HepG2 (cell line): Measurements from ENCODE around the gene HSP90AA1. TPM values are rescaled to one million over a fixed set of nuclear protein-coding genes. Genes with fewer than 3 reads are reported as not detected.

Source experiments
- CEBPB ChIP-seq: IDR thresholded peaks from 2 replicates; pipeline ENCODE4 v1.6.1; 2011; ENCODE audit warnings: low read depth, low read length, improper control_type of control experiment, borderline replicate concordance
- CENPT ChIP-seq: sonication (generic); formaldehyde crosslinking; IDR thresholded peaks from 2 replicates; pipeline ENCODE4 v1.8.0; 2022; ENCODE audit warnings: low read depth, mild to moderate bottlenecking, moderate library complexity, missing genetic modification reagents
- EHMT2 ChIP-seq: fragments of 200-600 bp; sonication (generic); IDR thresholded peaks from 2 replicates; pipeline ENCODE4 v1.7.0; 2017; ENCODE audit warnings: antibody characterized with exemption, low read depth, low read length, borderline replicate concordance
- GLI4 ChIP-seq: sonication (generic); formaldehyde crosslinking; IDR thresholded peaks from 2 replicates; pipeline ENCODE4 v1.5.1; 2020; ENCODE audit warnings: missing genetic modification reagents, mild to moderate bottlenecking, moderate library complexity, borderline replicate concordance
- HNRNPLL ChIP-seq: fragments of 200-400 bp; formaldehyde crosslinking; IDR thresholded peaks from 2 replicates; pipeline ENCODE4 v1.6.1; 2017; ENCODE audit warnings: mild to moderate bottlenecking, low read depth, low read length; ENCODE audit not compliant: poor library complexity, severe bottlenecking
- KAT7 ChIP-seq: IDR thresholded peaks from 2 replicates; pipeline ENCODE4 v1.6.1; 2018; ENCODE audit warnings: borderline replicate concordance, missing compliant biosample characterization
- NR2F2 ChIP-seq: IDR thresholded peaks from 2 replicates; pipeline ENCODE4 v1.6.1; 2012; ENCODE audit warnings: low read depth, inconsistent platforms, borderline replicate concordance
- PRMT3 ChIP-seq: sonication (generic); formaldehyde crosslinking; IDR thresholded peaks from 2 replicates; pipeline ENCODE4 v1.8.1; 2022; ENCODE audit warnings: low read depth, mild to moderate bottlenecking, moderate library complexity, missing genetic modification reagents, borderline replicate concordance
- SATB2 ChIP-seq: sonication (generic); formaldehyde crosslinking; IDR thresholded peaks from 2 replicates; pipeline ENCODE4 v1.5.0; 2020; ENCODE audit warnings: missing genetic modification reagents
- TARDBP ChIP-seq: sonication (generic); formaldehyde crosslinking; IDR thresholded peaks from 2 replicates; pipeline ENCODE4 v1.8.0; 2022; ENCODE audit warnings: mild to moderate bottlenecking, missing genetic modification reagents
- TBX3 ChIP-seq: fragments of 450-650 bp; IDR thresholded peaks from 2 replicates; pipeline ENCODE4 v1.6.1; 2017; ENCODE audit warnings: antibody characterized with exemption, mild to moderate bottlenecking, inconsistent platforms, borderline replicate concordance
- ZBTB38 ChIP-seq: sonication (generic); formaldehyde crosslinking; IDR thresholded peaks from 2 replicates; pipeline ENCODE4 v1.5.1; 2020; ENCODE audit warnings: mild to moderate bottlenecking, missing genetic modification reagents
- ZFP36L2 ChIP-seq: sonication (generic); formaldehyde crosslinking; IDR thresholded peaks from 2 replicates; pipeline ENCODE4 v1.4.0; 2020; ENCODE audit warnings: missing genetic modification reagents
- ZNF281 ChIP-seq: sonication (generic); formaldehyde crosslinking; IDR thresholded peaks from 2 replicates; pipeline ENCODE4 v1.4.0; 2020; ENCODE audit warnings: missing genetic modification reagents, borderline replicate concordance
- ZNF749 ChIP-seq: sonication (generic); formaldehyde crosslinking; IDR thresholded peaks from 2 replicates; pipeline ENCODE4 v1.8.0; 2022; ENCODE audit warnings: mild to moderate bottlenecking, missing genetic modification reagents, moderate library complexity, borderline replicate concordance
- ZNF761 ChIP-seq: sonication (generic); formaldehyde crosslinking; conservative IDR thresholded peaks from 2 replicates; pipeline ENCODE4 v1.4.0; 2020; ENCODE audit warnings: mild to moderate bottlenecking, missing genetic modification reagents
- ZNF850 ChIP-seq: sonication (generic); formaldehyde crosslinking; conservative IDR thresholded peaks from 2 replicates; pipeline ENCODE4 v1.9.0; 2021; ENCODE audit warnings: mild to moderate bottlenecking, missing genetic modification reagents
- polyA plus RNA-seq, 8 experiments: library from polyadenylated mRNA; depleted of rRNA in 3 of 8; stranded (reverse) in 7 of 8; unstranded in 1 of 8; fragments of >200 nt; fragmentation: Illumina TruSeq in 4 of 8; extraction: Trizol in 4 of 8; gene quantifications; 2 replicates each; pipeline versions ENCODE4 v1.2.1 to v1.2.3, GENCODE V29; 2011 to 2016; ENCODE audit warnings: low read depth in 4 of 8, missing spikeins in 1 of 8, mixed read lengths in 1 of 8; ENCODE audit not compliant: insufficient read depth in 1 of 8
- total RNA-seq, 5 experiments: library from RNA; depleted of rRNA; stranded (reverse); fragments of >200 nt; fragmentation: Illumina TruSeq; extraction: Trizol; gene quantifications; 2 replicates each; pipeline ENCODE4 v1.2.3, GENCODE V29; 2016; ENCODE audit warnings: low read depth in 1 of 5
- TF ChIP-seq, protein P1 (sequence below): IDR thresholded peaks from 2 replicates; pipeline ENCODE4 v1.6.1; 2016; ENCODE audit warnings: low read depth
- TF ChIP-seq, protein P2 (sequence below): sonication (generic); formaldehyde crosslinking; IDR thresholded peaks from 2 replicates; pipeline ENCODE4 v1.8.1; 2023; ENCODE audit warnings: missing genetic modification reagents, mild to moderate bottlenecking, borderline replicate concordance
- TF ChIP-seq, protein P3 (sequence below): sonication (generic); formaldehyde crosslinking; IDR thresholded peaks from 2 replicates; pipeline ENCODE4 v1.8.0; 2022; ENCODE audit warnings: mild to moderate bottlenecking, missing genetic modification reagents; ENCODE audit not compliant: insufficient replicate concordance
- TF ChIP-seq, protein P4 (sequence below): sonication (generic); formaldehyde crosslinking; IDR thresholded peaks from 2 replicates; pipeline ENCODE4 v1.4.0; 2020; ENCODE audit warnings: missing genetic modification reagents, low read depth, mild to moderate bottlenecking, borderline replicate concordance

Gene HSP90AA1
- total and polyA plus RNA-seq, 2 of the 13 experiments (the other 11 are each of a cell fraction or from before 2014, with no cell fraction given), result 262 to 636 TPM

DNA sequence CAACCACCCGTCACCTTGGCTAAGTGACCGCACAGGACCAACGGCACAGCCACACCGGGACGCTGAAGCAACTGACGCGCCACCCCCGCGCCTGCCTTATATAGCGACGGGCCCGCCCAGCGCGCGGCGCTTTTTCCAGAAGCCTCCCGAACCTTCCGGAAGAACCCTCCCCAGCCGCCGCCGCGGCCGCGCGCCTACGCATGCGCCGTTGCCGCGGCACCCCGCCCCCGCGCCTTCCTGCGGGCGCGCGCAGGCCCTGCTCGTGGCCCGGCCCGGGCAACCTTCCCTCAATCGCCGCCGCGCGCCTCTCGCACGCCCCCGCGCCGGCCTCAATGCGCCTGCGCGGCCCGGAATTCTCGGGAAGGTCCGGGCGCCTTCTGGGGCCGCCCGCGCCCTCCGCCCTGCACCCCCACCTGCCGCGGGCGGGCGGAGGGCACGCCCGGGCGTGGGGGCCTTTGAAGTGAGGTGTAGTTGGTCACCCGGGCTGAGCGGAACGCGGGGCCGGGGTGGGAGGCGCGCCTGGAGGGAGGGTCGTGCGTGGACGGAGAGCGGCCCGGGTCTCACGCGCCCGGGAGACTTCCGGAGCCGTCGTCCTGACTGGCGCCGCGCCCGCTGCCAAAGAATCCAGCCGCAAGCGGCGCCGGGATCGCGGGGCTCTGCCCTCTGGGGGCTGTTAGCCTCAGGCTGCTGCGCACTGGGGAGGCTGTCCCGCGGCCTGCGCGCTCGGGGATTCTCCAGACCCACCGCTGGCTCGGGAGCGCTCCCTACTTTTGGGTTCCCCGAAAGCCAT is at the start of gene HSP90AA1 (continued):
- TF ChIP-seq ZNF850 (CRISPR knock-in tag) (no peak), ZNF281 (CRISPR knock-in tag) (no peak; the same call in 1 of the 2 replicates), EHMT2 (no peak), PRMT3 (CRISPR knock-in tag) (peak; percentile 44; the same call in 1 of the 2 replicates), NR2F2 (0 out of 2 replicates have a peak, but pooled peaks have one; percentile 14), ZBTB38 (no peak; the same call in 1 of the 2 replicates), TARDBP (CRISPR knock-in tag) (no peak), TBX3 (no peak), CEBPB (0 out of 2 replicates have a peak, but pooled peaks have one; percentile 19), HNRNPLL (peak; percentile 89), ZNF749 (peak; percentile 72; the same call in 1 of the 2 replicates), KAT7 (no peak; the same call in 1 of the 2 replicates), GLI4 (peak; percentile 80; the same call in 1 of the 2 replicates), SATB2 (CRISPR knock-in tag) (no peak), CENPT (no peak), ZFP36L2 (no peak), ZNF761 (CRISPR knock-in tag) (0 out of 2 replicates have a peak, but pooled peaks have one; percentile 23)
- TF ChIP-seq, protein P1, sequence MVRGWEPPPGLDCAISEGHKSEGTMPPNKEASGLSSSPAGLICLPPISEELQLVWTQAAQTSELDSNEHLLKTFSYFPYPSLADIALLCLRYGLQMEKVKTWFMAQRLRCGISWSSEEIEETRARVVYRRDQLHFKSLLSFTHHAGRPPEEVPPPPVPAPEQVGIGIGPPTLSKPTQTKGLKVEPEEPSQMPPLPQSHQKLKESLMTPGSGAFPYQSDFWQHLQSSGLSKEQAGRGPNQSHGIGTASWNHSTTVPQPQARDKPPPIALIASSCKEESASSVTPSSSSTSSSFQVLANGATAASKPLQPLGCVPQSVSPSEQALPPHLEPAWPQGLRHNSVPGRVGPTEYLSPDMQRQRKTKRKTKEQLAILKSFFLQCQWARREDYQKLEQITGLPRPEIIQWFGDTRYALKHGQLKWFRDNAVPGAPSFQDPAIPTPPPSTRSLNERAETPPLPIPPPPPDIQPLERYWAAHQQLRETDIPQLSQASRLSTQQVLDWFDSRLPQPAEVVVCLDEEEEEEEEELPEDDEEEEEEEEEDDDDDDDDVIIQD (CRISPR knock-in tag), result no peak
- TF ChIP-seq, protein P2, sequence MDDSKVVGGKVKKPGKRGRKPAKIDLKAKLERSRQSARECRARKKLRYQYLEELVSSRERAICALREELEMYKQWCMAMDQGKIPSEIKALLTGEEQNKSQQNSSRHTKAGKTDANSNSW, result peak; percentile 87
- TF ChIP-seq, protein P3, sequence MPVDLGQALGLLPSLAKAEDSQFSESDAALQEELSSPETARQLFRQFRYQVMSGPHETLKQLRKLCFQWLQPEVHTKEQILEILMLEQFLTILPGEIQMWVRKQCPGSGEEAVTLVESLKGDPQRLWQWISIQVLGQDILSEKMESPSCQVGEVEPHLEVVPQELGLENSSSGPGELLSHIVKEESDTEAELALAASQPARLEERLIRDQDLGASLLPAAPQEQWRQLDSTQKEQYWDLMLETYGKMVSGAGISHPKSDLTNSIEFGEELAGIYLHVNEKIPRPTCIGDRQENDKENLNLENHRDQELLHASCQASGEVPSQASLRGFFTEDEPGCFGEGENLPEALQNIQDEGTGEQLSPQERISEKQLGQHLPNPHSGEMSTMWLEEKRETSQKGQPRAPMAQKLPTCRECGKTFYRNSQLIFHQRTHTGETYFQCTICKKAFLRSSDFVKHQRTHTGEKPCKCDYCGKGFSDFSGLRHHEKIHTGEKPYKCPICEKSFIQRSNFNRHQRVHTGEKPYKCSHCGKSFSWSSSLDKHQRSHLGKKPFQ (CRISPR knock-in tag), result peak; percentile 29
- TF ChIP-seq, protein P4, sequence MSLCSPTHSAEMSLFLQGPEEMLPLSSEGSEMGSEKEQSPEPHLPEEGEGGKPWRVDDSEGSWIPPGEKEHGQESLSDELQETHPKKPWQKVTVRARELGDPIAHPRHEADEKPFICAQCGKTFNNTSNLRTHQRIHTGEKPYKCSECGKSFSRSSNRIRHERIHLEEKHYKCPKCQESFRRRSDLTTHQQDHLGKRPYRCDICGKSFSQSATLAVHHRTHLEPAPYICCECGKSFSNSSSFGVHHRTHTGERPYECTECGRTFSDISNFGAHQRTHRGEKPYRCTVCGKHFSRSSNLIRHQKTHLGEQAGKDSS (CRISPR knock-in tag), result 0 out of 2 replicates have a peak, but pooled peaks have one; percentile 14
